PC-9 (cell line): ENCODE measurements around the gene G6PC3.

ENCODE experiments used
- EZH2 ChIP-seq: fragments of 200-600 bp; sonication (generic); IDR thresholded peaks from 2 replicates; pipeline ENCODE4 v1.8.0; 2017; ENCODE audit warnings: antibody characterized with exemption, low read depth
- TF ChIP-seq, protein P1 (sequence below): fragments of 200-600 bp; sonication (generic); conservative IDR thresholded peaks from 2 replicates; pipeline ENCODE4 v1.6.1; 2017; ENCODE audit warnings: mixed run types, antibody characterized with exemption, mild to moderate bottlenecking, moderate library complexity

DNA sequence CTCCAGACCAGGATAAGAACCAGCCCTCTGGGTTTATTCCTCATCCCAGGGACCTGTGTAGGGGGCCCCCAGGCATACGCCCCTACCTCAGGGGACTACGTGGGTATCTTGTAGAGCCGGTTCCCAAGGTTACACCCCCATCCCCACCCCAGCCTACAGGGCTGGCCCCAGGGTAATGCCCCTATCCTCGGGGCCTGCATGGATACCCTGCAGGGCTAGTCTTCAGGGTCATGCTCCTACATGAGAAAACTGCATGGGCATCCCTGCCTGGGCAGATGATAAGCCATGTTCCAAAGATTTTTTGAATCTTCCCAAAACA, 38.7 kb downstream of the G6PC3 start:
- TF ChIP-seq, protein P1, sequence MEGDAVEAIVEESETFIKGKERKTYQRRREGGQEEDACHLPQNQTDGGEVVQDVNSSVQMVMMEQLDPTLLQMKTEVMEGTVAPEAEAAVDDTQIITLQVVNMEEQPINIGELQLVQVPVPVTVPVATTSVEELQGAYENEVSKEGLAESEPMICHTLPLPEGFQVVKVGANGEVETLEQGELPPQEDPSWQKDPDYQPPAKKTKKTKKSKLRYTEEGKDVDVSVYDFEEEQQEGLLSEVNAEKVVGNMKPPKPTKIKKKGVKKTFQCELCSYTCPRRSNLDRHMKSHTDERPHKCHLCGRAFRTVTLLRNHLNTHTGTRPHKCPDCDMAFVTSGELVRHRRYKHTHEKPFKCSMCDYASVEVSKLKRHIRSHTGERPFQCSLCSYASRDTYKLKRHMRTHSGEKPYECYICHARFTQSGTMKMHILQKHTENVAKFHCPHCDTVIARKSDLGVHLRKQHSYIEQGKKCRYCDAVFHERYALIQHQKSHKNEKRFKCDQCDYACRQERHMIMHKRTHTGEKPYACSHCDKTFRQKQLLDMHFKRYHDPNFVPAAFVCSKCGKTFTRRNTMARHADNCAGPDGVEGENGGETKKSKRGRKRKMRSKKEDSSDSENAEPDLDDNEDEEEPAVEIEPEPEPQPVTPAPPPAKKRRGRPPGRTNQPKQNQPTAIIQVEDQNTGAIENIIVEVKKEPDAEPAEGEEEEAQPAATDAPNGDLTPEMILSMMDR = no peak
- TF ChIP-seq EZH2 = no peak
